NCI-H1105 (cell line): ENCODE data around the gene RTP1.
"Not testable (repeated sequence)": the region's sequence is repeated elsewhere in the genome, so short reads cannot be mapped to it uniquely, and the experiment has no call there.

Source experiments
- DNase-seq: peaks from one replicate; lab custom pipeline; 2025; lab: John Stamatoyannopoulos, UW

The RTP1 gene

DNA sequence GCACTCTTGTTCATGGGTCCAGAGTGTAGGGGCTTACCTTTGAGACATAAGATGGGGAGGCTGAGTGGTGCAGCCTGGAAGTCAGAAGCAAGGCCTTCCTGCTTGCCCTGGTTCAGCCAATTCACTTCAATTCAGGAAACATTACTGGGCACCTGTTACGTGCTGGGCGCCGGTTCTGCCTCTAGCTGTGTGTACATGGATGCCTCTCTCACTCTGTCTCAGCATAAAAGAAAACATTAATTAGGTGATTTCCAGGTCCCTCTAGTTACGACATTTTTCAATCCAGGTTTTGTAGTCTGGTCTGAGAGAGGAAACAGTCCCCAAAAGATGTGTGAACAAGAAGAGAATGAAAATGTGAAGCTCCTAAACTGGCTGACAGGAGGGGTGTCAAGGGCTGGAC is 1.2 kb downstream of the RTP1 start:
- DNase-seq = no peak

DNA sequence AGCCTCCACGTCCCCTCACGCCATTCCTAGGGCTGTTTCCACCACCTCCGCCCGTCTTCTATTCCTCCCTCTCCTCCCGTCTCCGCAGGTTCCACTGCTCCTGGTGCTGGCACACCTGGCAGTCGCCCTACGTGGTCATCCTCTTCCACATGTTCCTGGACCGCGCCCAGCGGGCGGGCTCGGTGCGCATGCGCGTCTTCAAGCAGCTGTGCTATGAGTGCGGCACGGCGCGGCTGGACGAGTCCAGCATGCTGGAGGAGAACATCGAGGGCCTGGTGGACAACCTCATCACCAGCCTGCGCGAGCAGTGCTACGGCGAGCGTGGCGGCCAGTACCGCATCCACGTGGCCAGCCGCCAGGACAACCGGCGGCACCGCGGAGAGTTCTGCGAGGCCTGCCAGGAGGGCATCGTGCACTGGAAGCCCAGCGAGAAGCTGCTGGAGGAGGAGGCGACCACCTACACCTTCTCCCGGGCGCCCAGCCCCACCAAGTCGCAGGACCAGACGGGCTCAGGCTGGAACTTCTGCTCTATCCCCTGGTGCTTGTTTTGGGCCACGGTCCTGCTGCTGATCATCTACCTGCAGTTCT is 2.3 kb downstream of the RTP1 start:
- DNase-seq = not testable (repeated sequence)

DNA sequence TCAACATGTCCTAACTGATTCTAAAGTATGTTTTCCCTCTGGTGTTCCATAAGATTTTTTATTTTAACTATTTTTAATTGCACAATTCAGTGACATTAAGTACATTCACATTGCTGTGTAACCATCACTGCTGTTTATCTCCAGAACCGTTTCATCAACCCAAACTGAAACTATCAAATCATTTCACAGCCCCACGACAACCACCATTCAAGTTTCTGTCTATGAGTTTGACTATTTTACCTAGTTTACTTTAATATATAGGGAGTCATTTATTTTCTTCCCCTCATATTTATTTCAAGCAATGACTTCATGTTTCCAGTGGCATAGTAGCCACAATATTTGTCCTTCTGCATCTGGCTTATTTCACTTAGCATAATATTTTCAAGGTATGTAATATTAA is 8.4 kb downstream of the RTP1 start:
- DNase-seq = no peak

DNA sequence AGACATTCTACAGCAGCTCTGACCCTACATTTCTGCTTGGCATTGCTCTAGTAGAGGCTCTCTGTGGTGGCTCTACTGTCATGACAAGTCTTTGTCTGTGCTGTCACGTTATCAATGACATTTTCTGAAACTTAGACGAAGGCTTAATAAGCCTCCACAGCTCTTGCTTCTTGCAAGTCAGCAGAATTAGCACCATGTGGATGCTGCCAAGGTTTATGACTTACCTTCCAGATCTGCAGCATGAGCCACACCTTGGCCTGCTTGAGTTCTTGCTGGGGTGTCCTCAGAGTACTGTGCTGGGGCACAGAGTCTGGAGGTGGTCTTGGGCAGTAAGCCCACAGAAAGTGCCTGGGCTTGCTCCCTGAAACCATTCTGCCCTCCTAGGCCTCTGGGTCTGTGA is 9.8 kb downstream of the RTP1 start:
- DNase-seq = no peak

DNA sequence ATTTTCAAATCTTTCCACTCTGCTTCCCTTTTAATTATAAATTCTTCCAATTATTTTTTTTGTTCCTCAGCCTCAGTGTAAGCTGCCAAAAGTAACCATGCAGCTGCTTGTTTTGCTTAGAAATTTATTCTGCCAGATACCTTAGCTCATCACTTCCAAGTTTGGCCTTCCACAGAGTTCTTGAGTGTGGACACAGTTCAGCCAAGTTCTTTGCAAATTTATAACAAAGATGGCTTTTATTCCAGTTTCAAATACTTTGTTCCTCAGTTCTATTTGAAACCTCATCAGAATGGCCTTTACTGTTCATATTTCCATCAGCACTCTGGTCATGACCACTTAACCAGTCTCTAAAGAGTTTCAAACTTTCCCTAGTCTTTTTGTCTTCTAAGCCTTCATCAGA is 10.3 kb downstream of the RTP1 start:
- DNase-seq = no peak

DNA sequence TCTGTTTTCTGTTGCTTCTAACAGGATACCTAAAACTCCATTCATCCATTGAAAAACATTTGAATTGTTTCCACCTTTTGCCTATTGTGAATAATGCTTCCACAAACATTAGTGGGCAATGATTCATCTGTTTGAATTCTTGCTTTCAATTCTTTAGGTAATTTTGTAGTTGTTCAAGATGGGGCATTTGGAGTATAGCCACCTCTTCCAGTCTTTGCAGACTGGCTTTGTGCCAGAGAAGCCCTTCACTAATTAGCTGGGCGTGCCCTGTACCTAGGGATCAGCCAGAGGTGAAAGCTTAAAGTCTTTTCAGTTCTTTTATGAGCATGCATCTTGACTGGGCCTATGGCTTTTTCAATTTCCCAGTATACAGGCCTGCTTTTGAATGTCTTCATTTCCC is 10.9 kb downstream of the RTP1 start:
- DNase-seq = peak; percentile 91

DNA sequence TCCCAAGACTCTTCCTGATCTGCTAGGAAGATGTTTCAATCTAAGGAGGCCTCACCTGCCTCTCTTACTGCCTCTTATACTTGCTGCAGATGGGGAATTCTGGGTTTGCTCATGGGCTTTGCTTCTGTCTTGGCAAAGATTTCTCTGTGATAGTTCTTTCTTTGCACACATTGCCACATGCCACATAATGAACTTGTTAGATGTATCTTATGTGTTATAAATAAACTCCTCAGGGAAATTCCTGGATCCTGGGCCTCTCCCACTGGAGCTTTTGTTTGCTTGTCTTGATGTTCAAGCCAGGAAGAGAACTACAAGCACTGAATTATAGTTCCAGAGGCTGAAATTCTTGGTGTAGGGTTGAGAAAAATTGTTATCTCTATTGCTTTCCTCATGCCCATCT is 12.2 kb downstream of the RTP1 start:
- no peak for DNase-seq

DNA sequence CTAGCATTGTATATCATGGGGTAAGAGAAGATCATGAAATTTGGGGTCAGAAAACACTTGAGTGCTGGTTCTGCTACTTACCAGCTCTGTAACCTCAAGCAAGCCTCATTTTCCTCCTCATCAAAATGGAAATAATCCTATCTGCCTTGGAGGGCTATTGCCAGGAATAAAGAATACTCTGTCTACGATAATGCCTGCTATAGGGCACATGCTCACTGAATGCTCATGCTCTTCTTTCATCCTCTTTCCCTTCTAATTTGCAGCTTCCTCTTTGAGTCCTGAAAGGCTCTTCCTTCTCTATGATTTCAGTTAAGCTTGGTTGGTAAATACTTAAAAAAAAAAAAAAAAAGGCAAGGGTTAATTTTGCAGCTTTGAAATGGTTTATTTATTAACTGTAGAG is 12.8 kb downstream of the RTP1 start:
- DNase-seq = no peak

DNA sequence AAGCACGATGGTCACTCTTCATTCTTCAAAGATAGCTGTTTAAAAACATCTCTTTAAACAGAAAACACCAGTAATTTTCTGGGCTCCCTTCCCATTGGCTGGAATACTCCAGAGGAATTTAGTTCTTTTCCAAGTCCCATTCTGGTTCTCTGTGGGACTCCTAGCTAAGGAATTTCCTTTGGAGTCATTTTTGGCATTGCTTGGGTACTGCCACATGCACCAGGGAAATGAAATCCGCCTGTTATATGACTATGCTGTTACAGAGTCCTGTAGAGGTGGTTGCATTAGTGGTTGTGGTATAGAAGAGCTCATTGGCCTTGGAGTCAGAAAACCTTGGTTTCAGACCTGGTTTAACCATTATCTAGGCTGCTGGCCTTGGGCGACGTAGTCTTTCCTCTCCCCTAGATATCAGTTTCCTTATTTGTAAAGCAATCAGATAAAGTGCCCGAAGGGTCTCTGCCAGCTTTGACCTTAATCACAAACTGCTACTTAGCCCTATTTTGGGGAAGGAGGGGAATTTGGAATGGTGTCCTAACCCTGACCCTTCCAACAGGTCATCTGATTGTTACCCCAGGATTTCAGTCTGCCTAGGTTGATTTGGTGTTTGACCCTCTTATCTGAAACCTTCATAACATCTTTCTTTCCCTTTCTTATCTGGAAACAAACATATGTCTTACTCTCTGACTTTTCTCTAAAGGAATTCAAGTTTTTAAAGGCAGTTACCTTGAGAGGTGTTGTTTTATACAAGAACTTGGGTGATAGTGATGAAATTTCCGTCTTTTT is 13.4 kb downstream of the RTP1 start:
- no peak for DNase-seq

DNA sequence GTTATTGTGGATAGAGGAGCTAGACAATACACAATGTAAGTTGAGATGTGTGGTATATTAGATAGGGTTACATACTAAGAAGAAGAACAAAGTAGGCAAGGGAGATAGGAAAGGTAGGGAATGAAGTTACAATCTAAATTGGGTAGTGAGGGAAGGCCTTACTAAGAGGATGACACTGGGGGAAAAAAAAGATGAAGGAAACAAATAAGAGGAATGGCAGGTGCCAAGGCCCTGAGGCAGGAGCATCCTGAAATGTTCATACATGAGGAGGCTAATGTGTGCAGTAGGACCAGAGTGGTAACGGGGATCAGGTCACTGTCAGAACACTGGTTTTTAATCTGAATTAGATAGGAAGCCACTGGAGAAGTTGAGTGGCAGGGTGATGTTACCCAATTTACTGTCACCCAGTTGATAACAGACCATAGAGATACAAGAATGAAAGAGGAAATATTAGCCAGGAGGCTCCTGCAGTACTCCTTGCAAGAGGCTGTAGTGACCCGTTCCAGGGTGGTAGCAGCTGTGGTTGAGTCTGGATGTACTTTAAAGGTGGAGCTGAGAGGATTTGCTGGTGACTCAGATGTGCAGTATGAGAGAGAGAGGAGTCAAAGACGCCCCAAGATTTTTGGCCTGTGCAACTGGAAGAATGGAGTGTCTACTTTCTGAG is 14.4 kb downstream of the RTP1 start:
- no peak for DNase-seq

DNA sequence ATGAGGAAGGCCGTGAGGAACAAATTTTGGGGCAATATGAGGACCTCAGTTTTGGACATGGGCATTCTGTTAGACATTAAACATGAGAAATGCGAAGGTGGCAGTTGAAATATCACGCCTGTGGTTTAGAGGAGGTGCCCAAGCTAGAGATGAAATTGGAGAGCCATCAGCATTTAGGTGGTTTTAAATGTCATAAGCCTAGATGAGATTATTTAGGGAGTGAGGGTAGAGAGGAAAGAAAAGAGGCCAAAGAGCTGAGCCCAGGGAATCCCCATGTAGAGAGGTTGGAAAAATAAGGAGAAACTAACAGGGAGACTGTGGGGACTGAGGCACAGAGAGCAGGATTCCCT is 14.9 kb downstream of the RTP1 start:
- no peak for DNase-seq

DNA sequence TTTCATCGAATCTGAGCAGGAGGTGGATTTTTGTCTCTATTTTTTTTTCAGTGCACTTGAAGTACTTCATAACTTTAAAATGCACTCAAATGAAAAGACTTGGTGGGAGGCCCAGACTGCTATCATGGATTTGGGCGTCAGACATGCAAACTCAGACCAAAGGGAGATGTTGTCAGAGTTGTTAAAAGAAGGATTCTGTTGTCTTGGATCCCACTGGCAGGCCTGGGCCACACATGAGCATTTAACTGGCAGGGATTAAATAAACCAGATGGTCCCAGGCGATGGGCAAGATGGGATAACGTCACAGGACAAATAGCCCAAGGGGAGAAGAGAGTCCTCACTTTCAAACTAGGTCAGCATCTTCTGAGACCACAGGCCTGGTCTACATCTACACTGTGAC is 15.4 kb downstream of the RTP1 start:
- no peak for DNase-seq

DNA sequence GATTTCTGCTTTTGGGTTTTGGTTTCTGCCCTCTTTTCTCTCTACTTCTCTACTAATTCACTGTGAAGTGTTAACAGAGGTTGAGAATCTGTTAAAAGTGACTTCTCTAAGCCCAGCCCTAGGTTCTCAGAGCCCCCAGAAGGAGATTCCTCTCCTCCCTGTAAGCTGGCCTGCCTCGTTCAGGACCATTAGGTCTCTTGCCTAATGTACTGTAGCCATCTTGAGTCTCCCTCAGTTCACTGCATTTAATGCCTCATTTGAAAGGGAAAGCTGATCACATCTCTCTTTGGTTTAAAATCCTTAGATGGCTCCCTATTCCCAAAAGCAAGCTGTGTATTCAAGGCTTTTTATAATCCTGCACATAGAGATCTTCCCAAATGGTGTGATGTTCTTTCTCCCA is 16.3 kb downstream of the RTP1 start:
- DNase-seq = no peak

DNA sequence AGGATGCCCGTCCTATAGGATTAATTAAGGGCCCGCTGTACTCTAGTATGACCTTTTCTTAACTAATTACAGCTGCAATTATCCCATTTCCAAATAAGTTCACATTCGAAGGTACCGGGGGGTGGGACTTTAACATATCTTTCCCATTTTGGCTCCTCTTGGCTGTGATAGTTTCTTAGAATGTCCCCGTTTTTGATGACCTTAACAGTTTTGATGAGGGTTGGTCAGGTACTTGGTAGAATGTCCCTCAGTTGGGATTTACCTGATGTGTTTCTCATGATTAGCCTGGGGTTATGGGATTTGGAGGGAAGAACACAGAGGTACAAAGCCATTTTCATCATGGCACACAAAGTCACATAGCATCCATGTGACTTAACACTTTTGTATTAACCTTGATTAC is 18.2 kb downstream of the RTP1 start:
- no peak for DNase-seq

DNA sequence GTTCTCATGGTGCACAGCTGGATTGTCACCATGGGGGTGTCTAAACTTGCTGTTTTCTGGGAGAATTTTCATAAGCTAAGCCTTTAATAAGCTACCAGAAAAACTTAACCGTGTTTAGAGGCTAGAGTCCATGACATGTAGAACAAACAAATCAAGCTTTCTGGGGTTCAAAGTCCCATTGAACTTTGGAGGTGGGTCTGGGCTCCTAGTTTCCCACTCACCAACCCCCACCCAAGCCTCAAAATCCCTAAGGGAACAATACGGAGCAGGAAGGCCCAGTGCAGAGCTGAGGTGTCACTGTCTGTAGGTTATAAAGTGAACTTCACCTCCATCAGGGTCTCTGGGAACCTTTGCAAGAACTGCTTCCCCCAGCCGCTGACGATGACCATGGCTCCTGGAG is 25.5 kb downstream of the RTP1 start:
- DNase-seq = no peak

DNA sequence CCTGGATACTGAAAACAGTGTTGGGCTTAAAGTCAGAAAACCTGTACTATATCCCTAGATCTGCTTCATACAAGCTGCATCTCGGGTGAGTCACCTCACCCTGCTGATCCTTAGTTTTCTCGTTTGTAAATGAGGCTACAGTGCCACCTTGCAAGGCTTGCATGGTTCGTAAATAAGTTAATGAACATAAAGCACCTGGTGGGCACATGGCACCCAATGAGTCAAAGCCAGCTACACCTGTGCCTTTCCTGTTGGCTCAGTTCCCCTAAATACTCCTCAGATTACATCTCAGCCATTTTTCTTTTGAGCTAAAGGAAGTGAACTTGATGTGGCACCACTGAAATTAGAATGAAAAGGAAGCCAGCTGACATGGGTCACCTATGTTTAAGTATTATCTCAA is 26.5 kb downstream of the RTP1 start:
- DNase-seq = no peak

DNA sequence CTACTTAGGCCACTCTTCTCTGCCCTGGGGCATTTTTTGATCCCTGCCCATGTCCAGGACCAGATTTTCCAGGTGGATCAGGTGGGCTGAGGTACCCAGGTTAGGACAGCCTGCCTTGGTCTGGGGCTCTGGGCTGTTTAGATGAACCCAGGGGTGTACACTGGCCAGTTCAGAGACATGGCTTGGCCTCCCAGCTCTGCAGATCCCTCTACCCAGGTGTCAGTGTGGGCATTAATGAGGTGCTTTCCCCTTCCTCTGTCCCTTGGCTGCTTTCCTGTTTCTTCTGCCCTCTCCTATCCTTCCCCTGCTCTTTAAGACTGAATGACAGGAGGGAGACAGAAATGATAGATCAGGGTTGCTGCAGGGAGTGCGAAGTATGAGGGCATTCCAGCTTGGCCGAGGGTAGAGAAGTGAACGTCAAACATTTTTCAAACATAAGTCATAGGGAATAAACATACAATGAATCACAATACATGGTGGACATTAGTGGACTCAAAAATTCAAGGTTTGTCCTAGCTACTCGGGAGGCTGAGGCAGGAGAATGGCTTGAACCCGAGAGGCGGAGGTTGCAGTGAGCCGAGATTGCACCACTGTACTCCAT is 30.5 kb downstream of the RTP1 start:
- DNase-seq = no peak

DNA sequence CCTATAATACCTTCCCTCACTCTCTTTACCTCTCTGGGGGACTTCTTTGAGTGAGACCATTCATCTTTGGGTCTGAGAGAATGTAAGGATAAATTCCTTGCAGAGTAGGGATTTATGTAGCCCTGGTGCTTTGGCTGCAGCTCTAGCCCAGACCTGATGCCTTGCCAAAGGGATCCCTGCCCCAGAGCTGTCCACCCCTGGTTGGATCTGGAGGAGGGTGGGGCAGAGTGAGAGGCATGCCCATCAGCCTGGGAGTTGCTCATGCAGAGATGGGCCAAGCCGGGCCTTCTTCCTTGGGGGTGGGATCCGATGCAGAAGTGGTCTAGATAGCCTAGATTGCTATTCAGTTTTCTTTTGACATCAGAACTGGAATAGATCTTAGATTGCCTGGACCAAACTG is 31.5 kb downstream of the RTP1 start:
- DNase-seq = no peak

DNA sequence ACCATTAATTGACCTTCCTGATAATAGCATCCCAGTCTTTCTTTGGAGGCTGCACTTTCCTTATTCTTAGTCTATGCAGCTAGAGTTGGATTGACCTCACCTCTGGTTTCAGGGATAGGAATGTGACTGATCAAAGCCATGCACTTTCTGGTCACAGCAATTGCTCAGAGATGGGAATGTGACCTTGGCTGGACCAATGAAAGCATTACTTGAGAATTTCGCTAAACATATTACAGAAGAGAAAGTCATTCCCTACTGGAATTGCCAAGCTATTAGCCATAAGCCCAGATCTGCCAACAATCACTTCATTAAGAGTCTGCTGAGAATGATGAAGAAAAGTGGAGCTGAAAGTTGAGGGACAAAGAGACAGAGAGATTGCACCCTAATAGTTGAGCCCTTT is 32.7 kb downstream of the RTP1 start:
- DNase-seq = no peak

DNA sequence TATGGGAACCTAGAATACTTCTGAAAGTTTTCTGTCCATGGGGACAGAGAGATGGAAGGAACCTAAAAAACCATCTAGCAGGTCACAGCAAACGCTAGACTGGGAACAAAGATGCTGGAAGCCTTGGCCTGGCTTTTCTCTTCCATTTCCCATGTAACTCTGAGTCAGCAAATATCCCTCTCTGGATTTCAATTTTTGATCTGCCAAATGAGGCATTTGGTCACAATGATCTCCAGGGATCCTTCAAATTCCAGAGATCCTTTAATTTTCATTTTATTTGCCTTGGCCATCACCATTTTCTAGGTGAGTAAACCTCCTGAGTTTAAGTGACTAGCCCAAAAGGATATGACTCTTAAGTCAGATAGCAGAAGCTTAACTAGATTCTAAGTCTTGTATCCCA is 39.7 kb downstream of the RTP1 start:
- no peak for DNase-seq

DNA sequence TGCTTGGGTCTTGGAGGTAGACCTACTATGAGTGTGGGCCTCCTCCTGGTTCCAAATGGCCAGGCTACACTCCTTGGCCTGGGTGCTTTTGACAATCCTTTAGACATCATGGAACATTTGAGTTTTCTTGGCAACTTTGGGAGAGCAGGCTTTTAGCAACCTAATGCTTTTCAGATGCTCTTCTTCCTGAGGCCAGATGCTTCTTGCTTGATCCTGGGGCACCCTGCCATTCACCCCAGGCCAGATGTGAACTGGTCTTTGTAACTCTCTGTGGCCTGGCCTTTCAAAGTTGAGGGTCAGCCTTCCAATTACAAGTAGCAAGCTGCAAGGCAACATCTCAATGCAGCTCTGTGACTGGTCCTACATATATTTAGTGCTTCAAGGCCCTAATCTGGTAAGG is 40.5 kb downstream of the RTP1 start:
- DNase-seq = no peak

DNA sequence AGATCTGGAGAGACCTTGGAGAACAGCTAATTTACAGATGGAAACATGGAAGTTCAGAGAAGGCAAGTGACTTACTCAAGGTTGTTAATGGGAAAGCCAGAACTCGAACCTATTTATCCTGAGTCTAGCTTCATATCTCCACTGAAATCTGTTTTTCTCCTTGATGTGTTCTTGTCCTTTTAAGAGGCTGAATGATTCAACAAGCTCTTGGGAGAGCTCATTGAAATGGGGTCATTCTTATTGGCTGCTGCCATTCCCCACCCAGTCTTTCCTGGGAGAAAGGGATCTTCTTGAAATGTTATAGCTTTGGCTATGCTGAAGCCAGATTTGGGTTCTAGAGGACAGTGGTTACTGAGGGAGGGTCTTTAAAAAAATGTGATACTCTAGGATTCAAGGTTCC is 41.0 kb downstream of the RTP1 start:
- no peak for DNase-seq

DNA sequence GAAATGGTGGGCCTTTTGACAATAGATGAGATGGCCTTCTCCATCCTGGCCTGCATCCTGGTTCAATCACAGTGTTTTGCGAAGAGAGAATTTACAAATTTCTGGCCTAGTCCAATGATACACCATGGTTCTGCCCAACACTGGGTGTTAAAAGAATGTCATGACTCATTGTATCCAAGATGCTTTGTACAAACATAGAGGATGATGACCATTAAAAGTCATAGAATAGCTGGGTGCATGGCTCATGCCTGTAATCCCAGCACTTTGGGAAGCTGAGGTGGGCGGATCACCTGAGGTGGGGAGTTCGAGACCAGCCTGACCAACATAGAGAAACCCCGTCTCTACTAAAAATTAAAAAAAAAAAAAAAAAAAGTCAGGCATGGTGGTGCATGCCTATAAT is 41.5 kb downstream of the RTP1 start:
- not testable (repeated sequence) for DNase-seq
